Thymus (tissue), 11 donors: Measurements from ENCODE around the gene UNC5A. TPM values are rescaled to one million over a fixed set of nuclear protein-coding genes. Genes with fewer than 3 reads are reported as not detected.

Experiments used
- DNase-seq, 9 donors: peaks; one replicate each; pipeline ENCODE4 v3.0.0-alpha.2; 2013; ENCODE audit warnings: low spot score in 9 of 9, low read depth in 6 of 9, missing footprints in 1 of 9
- H3K27ac ChIP-seq, 2 donors: one replicate each; pipeline ENCODE4 v1.5.1; 2013; ENCODE audit warnings: control low read depth in 1 of 2, low read depth in 1 of 2, low read length in 1 of 2, mild to moderate bottlenecking in 1 of 2, moderate library complexity in 1 of 2
- H3K27me3 ChIP-seq, 2 donors: one replicate each; pipeline ENCODE4 v1.5.1; 2013; ENCODE audit warnings: low read length in 1 of 2; ENCODE audit not compliant: control insufficient read depth in 2 of 2, insufficient read depth in 1 of 2
- H3K36me3 ChIP-seq, 2 donors: one replicate each; pipeline ENCODE4 v1.5.1; 2013; ENCODE audit warnings: low read length in 1 of 2, mild to moderate bottlenecking in 1 of 2, moderate library complexity in 1 of 2; ENCODE audit not compliant: control insufficient read depth in 2 of 2, insufficient read depth in 2 of 2
- H3K4me1 ChIP-seq, 2 donors: one replicate each; pipeline ENCODE4 v1.5.1; 2013; ENCODE audit warnings: low read length in 2 of 2; ENCODE audit not compliant: control insufficient read depth in 2 of 2, insufficient read depth in 2 of 2
- H3K4me3 ChIP-seq, 2 donors: one replicate each; pipeline ENCODE4 v1.5.1; 2013; ENCODE audit warnings: low read length in 2 of 2, control low read depth in 1 of 2, mild to moderate bottlenecking in 1 of 2
- H3K9me3 ChIP-seq, 2 donors: one replicate each; pipeline ENCODE4 v1.5.1; 2013; ENCODE audit warnings: low read length in 1 of 2, mild to moderate bottlenecking in 1 of 2; ENCODE audit not compliant: control insufficient read depth in 2 of 2, insufficient read depth in 1 of 2
- WGBS: extraction: QIAGEN DNeasy Blood & Tissue Kit; methylation state at CpG from one replicate; pipeline ENCODE4 v1.1.7; 2013; 5-methylcytosine and 5-hydroxymethylcytosine counted together
- polyA plus RNA-seq: library from polyadenylated mRNA; stranded (reverse); fragments of 200-250 nt; gene quantifications from one replicate; pipeline ENCODE4 v1.2.3, GENCODE V29; 2013
- total RNA-seq: library from RNA; stranded (reverse); fragments of 120-200 nt; gene quantifications from one replicate; pipeline ENCODE4 v1.2.4, GENCODE V29; 2013
- donor health status: healthy.

Gene UNC5A
- total and polyA plus RNA-seq, 2 donors, result 0.28 to 0.30 TPM

DNA sequence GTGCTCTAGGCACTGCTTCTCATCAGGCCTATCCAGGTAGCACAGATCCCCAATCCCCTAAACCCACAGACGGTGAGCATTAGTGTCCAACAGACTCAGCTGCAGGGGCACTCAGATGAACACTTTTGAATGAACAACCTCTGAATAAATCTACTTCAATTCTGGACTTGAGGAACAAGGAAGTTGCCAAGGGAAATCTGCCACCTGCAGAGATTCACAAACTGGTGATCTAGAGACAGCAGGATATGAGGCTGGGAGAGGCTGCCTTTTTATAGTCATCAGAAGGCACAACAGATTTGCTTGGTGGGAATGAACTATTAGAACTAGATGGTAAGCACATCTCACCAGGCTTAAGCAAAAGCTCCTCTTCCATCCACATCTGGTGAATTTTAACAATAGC lies 95.8 kb downstream of the UNC5A start:
- 99% methylated on average over 1 of the region's 1 CpG for WGBS
- Histone ChIP-seq H3K9me3 (no peaks in the 10 kb centered on the region), H3K36me3 (peaks cover 57 to 64% of the 10 kb centered on the region in 2 donors), H3K27ac (no peak overlapping the region), H3K4me1 (no peaks in the 10 kb centered on the region), H3K27me3 (no peaks in the 10 kb centered on the region), H3K4me3 (no peak overlapping the region)
- no peak for DNase-seq

DNA sequence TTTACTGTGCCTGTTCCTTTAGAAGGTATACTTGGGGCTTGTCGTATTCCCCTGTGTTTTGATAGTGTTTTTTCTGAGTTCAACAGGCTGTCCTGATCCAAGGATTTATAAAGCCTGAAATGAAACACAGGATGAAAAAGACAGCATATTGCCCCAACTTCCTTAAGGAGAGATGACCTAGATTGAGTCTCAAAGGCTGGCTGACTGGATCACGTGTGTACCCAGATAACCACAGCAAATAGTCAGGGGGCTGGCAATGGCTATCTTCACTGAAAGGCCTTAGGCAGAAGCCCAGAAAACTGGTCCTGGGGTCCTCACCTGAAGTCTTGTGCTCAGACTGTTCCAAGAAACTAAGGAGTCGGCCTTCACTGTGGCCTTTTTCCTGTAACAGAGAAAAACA lies 96.4 kb downstream of the UNC5A start:
- no peak overlapping the region for H3K27ac ChIP-seq
- H3K9me3 ChIP-seq, result no peaks in the 10 kb centered on the region
- H3K36me3 ChIP-seq, result peaks cover 57 to 66% of the 10 kb centered on the region in 2 donors
- H3K4me1 ChIP-seq, result no peaks in the 10 kb centered on the region
- no peak for DNase-seq
- H3K27me3 ChIP-seq, result no peaks in the 10 kb centered on the region
- 96% methylated on average over 3 of the region's 3 CpGs for WGBS
- H3K4me3 ChIP-seq, result no peak overlapping the region

DNA sequence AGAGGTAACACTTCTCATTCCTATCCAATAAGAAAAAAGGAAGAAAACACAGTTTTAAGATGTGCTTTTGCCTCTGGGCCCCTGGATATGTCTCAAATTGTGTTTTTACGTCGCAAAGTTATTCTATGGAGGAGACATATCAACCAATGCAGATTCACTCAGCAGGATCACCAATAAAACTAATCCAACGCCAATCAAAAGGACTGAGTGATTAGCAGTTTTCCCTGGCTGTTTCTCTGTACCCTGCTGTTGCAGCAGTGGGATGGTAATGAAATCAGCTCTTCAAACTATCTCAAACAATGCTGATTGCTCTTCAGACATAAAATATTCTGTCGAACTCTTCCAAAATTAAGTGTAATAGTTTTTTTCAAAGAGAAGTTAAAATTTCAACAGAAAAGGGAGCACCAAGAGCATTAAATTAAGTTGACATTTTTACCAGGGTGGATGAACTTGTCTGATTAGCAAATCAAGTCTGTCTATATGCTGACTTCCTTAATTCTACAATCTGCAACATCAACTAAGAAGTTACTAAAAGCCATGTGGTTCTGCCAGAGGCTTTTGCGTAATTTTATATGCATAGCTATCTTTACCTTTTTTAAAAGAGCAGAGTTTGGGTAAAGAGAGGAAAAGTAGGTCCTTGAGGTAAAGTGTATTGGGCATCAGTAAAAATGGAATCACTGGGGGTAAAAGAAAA lies 98.5 kb downstream of the UNC5A start:
- Histone ChIP-seq H3K27ac (no peak overlapping the region), H3K27me3 (no peaks in the 10 kb centered on the region), H3K4me3 (no peak overlapping the region), H3K36me3 (peaks cover 40 to 51% of the 10 kb centered on the region in 2 donors), H3K4me1 (no peaks in the 10 kb centered on the region), H3K9me3 (no peaks in the 10 kb centered on the region)
- 98% methylated on average over 5 of the region's 5 CpGs for WGBS
- no peak for DNase-seq

DNA sequence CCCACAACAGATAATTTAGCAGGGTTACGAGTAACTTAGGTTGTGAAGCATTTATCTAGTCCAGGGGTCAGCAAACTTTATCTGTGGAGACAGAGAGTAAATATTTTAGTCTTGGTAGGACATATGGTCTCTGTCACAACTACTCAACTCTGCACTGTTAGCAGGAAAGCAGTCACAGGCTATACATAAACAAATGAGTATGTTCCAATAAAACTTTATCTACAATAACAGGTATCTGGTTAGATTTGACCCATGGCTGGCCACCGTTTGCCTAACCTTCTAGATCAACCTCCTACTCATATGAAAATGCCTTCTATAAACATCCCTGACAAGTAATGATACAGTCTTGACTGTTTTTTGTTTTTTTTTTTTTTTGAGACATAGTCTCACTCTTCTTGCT lies 101.8 kb downstream of the UNC5A start:
- 97% methylated on average over 2 of the region's 2 CpGs for WGBS
- Histone ChIP-seq H3K9me3 (no peaks in the 10 kb centered on the region), H3K4me3 (no peak overlapping the region), H3K36me3 (peaks cover 10 to 18% of the 10 kb centered on the region in 2 donors), H3K27ac (no peak overlapping the region), H3K27me3 (no peaks in the 10 kb centered on the region), H3K4me1 (no peaks in the 10 kb centered on the region)
- DNase-seq, result no peak

DNA sequence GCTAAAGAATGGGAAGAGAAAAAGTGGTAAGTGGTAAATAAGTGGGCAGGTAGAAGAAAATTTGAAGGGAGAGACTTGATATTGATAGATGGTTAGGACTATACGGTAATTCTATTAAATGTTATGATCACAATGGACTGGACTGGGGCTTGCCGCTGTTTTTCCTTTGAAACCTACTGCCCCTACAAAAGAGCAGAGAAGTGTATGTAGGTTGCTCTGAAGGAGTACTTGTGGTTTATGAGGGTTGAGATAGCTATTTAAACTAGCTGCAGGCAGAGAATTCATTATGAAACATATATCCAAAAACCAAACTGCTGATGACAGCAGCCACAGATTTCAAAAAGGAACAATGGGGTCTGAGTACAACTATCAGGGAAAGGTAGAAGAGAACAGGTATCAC lies 105.5 kb downstream of the UNC5A start:
- Histone ChIP-seq H3K9me3 (no peaks in the 10 kb centered on the region), H3K4me1 (no peaks in the 10 kb centered on the region), H3K4me3 (no peak overlapping the region), H3K27me3 (no peaks in the 10 kb centered on the region), H3K36me3 (peaks cover 0 to 16% of the 10 kb centered on the region in 2 donors), H3K27ac (no peak overlapping the region)
- no peak for DNase-seq
- 97% methylated on average over 2 of the region's 2 CpGs for WGBS

DNA sequence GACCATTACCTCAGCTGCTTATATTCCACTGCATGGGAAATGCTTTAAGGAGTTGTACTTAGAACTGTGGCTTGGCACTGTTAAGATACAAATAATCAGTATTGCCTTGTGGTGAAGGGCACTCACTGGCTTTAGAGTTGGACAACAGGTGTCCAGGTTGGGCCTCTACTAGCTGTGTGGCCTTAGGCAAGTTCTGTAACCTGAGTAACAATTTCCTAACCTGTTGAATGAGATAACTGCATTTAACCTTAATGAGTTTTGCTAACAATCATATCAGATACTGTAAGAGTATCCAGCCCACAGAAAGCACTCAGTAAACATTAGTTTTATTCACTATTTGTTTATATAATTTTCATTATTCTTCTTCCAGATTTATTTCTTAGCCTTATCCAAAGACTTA lies 106.0 kb downstream of the UNC5A start:
- peaks cover 0 to 16% of the 10 kb centered on the region in 2 donors for H3K36me3 ChIP-seq
- H3K27me3 ChIP-seq, result no peaks in the 10 kb centered on the region
- H3K27ac ChIP-seq, result no peak overlapping the region
- no peaks in the 10 kb centered on the region for H3K9me3 ChIP-seq
- no peaks in the 10 kb centered on the region for H3K4me1 ChIP-seq
- no peak overlapping the region for H3K4me3 ChIP-seq
- DNase-seq, result no peak

DNA sequence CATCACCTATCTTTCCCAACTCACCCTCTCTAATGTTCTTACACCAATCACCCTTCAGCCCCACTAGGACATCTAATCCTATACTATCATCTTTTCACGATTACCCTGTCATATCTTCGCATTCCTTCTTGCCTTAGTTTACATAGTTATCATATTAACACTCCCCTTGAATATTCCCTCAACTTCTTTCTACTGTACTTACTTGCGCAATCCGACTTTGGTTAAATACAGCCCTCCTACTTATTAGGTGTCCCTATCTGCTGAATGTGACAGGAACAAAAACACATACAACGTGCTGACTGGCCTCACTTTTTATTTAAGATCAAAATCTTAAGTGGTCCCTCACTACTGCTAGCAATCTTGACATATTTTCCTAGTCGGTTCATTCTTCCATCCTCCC lies 108.3 kb downstream of the UNC5A start:
- no peaks in the 10 kb centered on the region for H3K9me3 ChIP-seq
- DNase-seq, result no peak
- no peak overlapping the region for H3K4me3 ChIP-seq
- peaks cover 0 to 14% of the 10 kb centered on the region in 2 donors for H3K36me3 ChIP-seq
- no peaks in the 10 kb centered on the region for H3K4me1 ChIP-seq
- WGBS, result 97% methylated on average over 6 of the region's 6 CpGs
- H3K27me3 ChIP-seq, result no peaks in the 10 kb centered on the region
- H3K27ac ChIP-seq, result no peak overlapping the region

DNA sequence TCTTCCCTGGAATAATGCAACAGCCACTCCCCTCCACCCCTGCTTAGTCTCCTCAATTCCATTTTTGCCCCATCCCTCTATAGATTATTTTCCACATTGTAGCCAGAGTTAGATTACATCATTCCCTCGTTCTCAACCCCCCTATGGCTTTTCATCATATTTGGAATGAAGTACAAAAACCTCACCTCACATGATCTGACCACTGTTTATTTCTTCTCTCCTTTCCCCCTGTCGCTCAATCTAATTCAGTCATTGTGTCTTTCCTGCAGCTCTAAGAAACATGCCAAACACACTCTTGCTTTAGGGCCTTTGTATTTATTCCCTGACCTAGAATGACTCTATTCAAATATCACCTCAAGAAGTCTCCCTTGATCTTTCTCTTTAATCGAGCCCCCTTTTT lies 111.4 kb downstream of the UNC5A start:
- WGBS, result 95% methylated on average over 3 of the region's 3 CpGs
- H3K27ac ChIP-seq, result no peak overlapping the region
- H3K9me3 ChIP-seq, result no peaks in the 10 kb centered on the region
- H3K36me3 ChIP-seq, result peaks cover 0 to 14% of the 10 kb centered on the region in 2 donors
- no peak overlapping the region for H3K4me3 ChIP-seq
- no peaks in the 10 kb centered on the region for H3K27me3 ChIP-seq
- no peaks in the 10 kb centered on the region for H3K4me1 ChIP-seq
- DNase-seq, result no peak

DNA sequence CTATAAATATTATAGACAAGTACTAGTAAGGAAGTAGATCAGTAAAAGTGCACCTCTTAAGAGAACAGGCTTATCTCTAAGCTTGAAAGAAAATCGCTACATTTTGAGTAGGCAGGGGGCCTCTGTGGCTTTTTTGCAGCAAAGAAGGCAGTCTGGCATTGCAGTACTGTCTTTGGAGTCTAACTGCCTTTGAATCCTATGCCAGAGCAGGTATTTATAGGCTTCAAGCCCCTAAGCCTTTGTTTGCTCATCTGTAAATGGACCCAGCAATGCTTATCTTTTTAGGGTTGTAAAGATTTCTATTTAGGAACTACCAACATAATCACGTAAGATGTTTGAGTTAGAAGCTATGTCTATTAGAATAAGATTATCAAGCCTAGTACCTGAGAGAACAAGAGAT lies 112.5 kb downstream of the UNC5A start:
- peak in 4 of 9 donors; percentile 5 to 40 (median 10) for DNase-seq
- Histone ChIP-seq H3K4me1 (no peaks in the 10 kb centered on the region), H3K9me3 (no peaks in the 10 kb centered on the region), H3K4me3 (no peak overlapping the region), H3K36me3 (peaks cover 0 to 14% of the 10 kb centered on the region in 2 donors), H3K27me3 (no peaks in the 10 kb centered on the region), H3K27ac (no peak overlapping the region)
- WGBS, result 90% methylated on average over 2 of the region's 2 CpGs
